ENCODE measurements around the gene SEPTIN7. TPM values are rescaled to one million over a fixed set of nuclear protein-coding genes. Genes with fewer than 3 reads are reported as not detected.

SEPTIN7 gene
- total RNA-seq, 1 donor from 2014 or later, result 180 TPM

- Histone ChIP-seq H3K4me3 (no peak overlapping the region), H3K36me3 (no peaks in the 10 kb centered on the region), H3K27me3 (ENCODE audit: low read depth) (no peaks in the 10 kb centered on the region), H3K9me3 (no peaks in the 10 kb centered on the region), H3K27ac (no peak overlapping the region), H3K4me1 (peaks cover 20% of the 10 kb centered on the region)
- intact Hi-C loops (cut with DNase I), result no loop called here
- no peak for TF ChIP-seq CTCF (IDR thresholded peaks at IDR 0.05)
- DNase-seq (no peak), ATAC-seq (no peak)
Measured at GRCh38 chr7:35757574-35757973, 43.3 kb upstream of the SEPTIN7 start.

DNA sequence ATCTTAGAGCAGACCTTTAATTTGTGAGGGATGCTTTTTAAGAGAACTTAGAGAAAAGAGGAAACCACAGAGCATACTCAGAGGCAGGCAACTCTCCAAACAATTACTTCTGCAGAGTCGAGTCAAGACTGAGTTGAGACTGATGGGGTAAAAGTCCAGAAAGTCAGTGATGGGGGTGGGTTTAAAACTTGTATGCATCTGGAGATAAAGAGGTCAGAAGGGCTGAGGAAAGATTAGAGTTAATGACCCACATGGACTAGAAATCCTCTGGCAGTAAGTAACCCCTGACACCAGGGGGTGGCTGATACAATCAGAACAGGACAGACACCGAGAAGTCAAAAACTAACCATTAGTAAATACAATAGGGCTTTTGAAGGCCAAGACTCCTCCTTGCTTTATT lies 42.4 kb upstream of the SEPTIN7 start:
- Histone ChIP-seq H3K9me3 (no peaks in the 10 kb centered on the region), H3K27me3 (ENCODE audit: low read depth) (no peaks in the 10 kb centered on the region), H3K36me3 (no peaks in the 10 kb centered on the region), H3K4me3 (no peak overlapping the region), H3K27ac (no peak overlapping the region), H3K4me1 (peaks cover 20% of the 10 kb centered on the region)
- ATAC-seq (no peak), DNase-seq (no peak)
- no peak for TF ChIP-seq CTCF (IDR thresholded peaks at IDR 0.05)
- intact Hi-C loops (cut with DNase I), result no loop called here

- TF ChIP-seq CTCF (IDR thresholded peaks at IDR 0.05), result no peak
- intact Hi-C loops (cut with DNase I), result no loop called here
- Histone ChIP-seq H3K4me3 (no peak overlapping the region), H3K4me1 (peaks cover 20% of the 10 kb centered on the region), H3K27me3 (ENCODE audit: low read depth) (no peaks in the 10 kb centered on the region), H3K27ac (peak overlapping the region; percentile 14), H3K9me3 (no peaks in the 10 kb centered on the region), H3K36me3 (no peaks in the 10 kb centered on the region)
- no peak for DNase-seq
- ATAC-seq, result no peak
Measured at GRCh38 chr7:35760143-35760745, 40.6 kb upstream of the SEPTIN7 start.

- Histone ChIP-seq H3K9me3 (no peaks in the 10 kb centered on the region), H3K27me3 (ENCODE audit: low read depth) (no peaks in the 10 kb centered on the region), H3K27ac (peak overlapping the region; percentile 51), H3K4me3 (no peak overlapping the region), H3K36me3 (no peaks in the 10 kb centered on the region), H3K4me1 (peaks cover 20% of the 10 kb centered on the region)
- no peak for DNase-seq
- intact Hi-C loops (cut with DNase I), result no loop called here
- no peak for ATAC-seq
- TF ChIP-seq CTCF (IDR thresholded peaks at IDR 0.05), result no peak
Measured at GRCh38 chr7:35761871-35762677, 38.8 kb upstream of the SEPTIN7 start.

DNA sequence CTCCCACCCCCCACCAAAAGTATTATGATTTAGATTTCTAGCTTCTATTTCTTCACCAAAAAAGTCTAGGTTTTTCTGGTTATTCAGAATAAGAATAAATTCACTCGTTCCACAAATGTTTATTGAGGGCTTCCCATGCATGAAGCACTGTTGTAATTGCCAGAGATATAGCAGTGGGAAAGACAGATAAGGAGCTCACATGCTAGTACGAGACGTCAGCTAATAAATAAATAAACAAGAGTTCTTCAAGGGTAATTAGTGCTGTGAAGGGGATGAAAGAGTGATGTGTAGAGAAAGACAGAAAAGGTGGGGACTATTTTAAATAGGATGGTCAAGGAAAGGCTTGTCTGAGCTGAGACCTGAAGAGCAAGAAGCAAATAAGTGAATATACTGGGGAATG lies 38.1 kb upstream of the SEPTIN7 start:
- Histone ChIP-seq H3K4me1 (peaks cover 20% of the 10 kb centered on the region), H3K27ac (no peak overlapping the region), H3K36me3 (no peaks in the 10 kb centered on the region), H3K27me3 (ENCODE audit: low read depth) (no peaks in the 10 kb centered on the region), H3K9me3 (no peaks in the 10 kb centered on the region), H3K4me3 (no peak overlapping the region)
- no peak for TF ChIP-seq CTCF (IDR thresholded peaks at IDR 0.05)
- intact Hi-C loops (cut with DNase I), result no loop called here
- ATAC-seq (no peak), DNase-seq (no peak)

Data from lower lobe of right lung (tissue), 2 donors.